Spleen (tissue), 7 donors: Measurements from ENCODE around the gene THSD7A.

ENCODE experiments used
- POLR2A ChIP-seq, 3 donors: fragments of 450-650 bp; IDR thresholded peaks; one replicate each; pipeline ENCODE4 v1.5.1; 2017; ENCODE audit warnings: antibody characterized with exemption in 3 of 3, mild to moderate bottlenecking in 1 of 3
- POLR2AphosphoS5 ChIP-seq, 3 donors: sonication (generic); formaldehyde crosslinking; IDR thresholded peaks; one replicate each; pipeline ENCODE4 v1.5.1; 2017; ENCODE audit warnings: antibody characterized with exemption in 3 of 3
- TF ChIP-seq, protein P1 (sequence below), 11 experiments: fragments of 200-600 bp in 7 of 11; fragments of 450-650 bp in 4 of 11; sonication (generic) in 4 of 11; IDR thresholded peaks in 8 of 11; conservative IDR thresholded peaks in 3 of 11; 1 replicate in 7 of 11; 2 replicates in 4 of 11; pipeline versions ENCODE4 v1.4.0 to v1.8.0; 2016 to 2021; ENCODE audit warnings: antibody characterized with exemption in 11 of 11, inconsistent platforms in 4 of 11, mild to moderate bottlenecking in 1 of 11
- donor health status: DM: no; HTN: no; CAD: no; lungs with moderate emphysema.
- donor health status: DM: no; HTN: no; CAD: no.
- donor health status: DM: no; HTN: no; CAD: no.

DNA sequence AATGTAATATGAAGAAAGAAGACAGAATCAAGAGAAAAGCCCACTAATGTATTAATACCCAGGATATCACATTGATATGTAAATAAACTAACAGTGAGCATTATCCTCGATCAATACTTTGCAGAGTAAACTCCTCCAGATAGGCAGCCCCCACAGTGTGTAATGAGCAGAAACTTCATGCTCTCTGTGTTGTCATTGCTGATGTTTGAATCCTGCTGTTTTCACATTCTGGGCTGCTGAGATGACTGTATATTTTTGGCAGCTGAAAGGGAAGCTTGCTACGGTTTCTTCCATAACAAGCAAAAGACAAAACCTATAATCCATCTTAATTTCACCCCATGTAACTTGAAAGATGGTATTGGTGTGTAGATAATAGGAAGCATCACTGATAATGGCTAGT is 15.3 kb upstream of the THSD7A start:
- TF ChIP-seq POLR2AphosphoS5 (IDR thresholded peaks at IDR 0.05) (no peak), POLR2A (IDR thresholded peaks at IDR 0.05) (no peak)
- TF ChIP-seq, protein P1, sequence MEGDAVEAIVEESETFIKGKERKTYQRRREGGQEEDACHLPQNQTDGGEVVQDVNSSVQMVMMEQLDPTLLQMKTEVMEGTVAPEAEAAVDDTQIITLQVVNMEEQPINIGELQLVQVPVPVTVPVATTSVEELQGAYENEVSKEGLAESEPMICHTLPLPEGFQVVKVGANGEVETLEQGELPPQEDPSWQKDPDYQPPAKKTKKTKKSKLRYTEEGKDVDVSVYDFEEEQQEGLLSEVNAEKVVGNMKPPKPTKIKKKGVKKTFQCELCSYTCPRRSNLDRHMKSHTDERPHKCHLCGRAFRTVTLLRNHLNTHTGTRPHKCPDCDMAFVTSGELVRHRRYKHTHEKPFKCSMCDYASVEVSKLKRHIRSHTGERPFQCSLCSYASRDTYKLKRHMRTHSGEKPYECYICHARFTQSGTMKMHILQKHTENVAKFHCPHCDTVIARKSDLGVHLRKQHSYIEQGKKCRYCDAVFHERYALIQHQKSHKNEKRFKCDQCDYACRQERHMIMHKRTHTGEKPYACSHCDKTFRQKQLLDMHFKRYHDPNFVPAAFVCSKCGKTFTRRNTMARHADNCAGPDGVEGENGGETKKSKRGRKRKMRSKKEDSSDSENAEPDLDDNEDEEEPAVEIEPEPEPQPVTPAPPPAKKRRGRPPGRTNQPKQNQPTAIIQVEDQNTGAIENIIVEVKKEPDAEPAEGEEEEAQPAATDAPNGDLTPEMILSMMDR (IDR thresholded peaks at IDR 0.05 in 8 of 11, conservative IDR thresholded peaks at IDR 0.05 in 3 of 11) = no peak
